Activated gamma-delta T cell treated with Interleukin-2 at 50 U/mL for 16 hours (primary cell): ENCODE results near the gene ANKRD23.
"Not testable (repeated sequence)": the region's sequence is repeated elsewhere in the genome, so short reads cannot be mapped to it uniquely, and the experiment has no call there.

Source experiments
- DNase-seq: peaks from one replicate; pipeline ENCODE4 v3.0.0-alpha.2; 2020

ANKRD23 gene

DNA sequence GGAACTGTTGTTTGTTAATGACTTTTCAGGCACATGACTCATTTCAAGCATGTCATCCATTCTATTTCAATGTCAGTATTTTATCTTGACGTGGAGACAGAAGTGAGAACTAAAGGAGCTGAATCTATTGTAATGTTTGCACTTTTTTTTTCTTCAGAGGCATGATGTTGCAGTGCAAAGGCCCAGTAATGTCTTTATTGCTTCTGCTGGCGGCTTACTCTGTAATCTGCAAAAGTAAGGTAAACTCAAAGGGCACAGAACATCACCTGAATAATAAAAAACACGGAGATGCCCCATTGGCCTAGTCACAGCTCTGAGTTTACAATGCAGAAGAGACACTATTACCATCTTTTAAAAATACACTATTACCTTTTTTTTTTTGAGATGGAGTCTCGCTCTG is 30.2 kb downstream of the ANKRD23 start:
- DNase-seq = no peak

DNA sequence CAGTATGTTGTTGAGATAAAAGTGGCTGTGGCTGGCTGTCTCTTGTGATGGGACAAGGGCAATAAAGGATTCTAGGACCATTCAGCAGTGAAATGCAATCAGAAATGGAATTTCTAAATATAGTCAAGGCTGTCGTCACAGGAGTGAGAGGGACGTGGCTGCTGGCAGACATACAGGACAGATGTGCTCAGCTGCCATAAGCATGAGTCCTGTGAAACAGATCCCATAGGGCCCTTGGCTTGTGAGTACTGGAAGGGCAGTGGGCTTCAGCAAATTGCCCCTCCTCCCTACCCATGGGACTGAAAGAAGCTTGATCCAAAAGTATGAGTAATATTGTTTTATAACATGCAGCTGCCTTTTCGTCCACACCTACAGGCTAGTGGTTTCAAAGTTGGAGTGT is 31.9 kb downstream of the ANKRD23 start:
- DNase-seq = no peak

DNA sequence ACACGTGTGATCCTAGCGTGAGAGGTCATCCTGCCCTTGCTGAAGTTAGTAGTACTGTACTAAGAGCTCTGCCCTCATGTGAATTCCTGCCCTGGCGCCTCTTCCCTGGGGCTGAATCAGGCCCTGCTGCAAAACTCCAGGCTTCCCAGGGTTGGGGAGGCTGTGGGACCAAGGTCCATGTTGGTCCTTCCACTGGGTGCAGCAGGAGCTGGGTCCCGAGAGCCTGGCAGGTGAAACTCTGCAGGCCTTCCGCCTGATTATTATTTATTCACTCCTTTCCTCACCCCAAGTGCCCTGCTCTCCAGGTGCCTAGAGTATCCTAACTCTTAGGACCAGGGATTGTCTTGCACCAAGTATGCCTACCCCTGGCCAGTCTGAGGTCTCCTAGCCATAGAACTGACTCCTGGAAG is 33.0 kb downstream of the ANKRD23 start:
- no peak for DNase-seq

DNA sequence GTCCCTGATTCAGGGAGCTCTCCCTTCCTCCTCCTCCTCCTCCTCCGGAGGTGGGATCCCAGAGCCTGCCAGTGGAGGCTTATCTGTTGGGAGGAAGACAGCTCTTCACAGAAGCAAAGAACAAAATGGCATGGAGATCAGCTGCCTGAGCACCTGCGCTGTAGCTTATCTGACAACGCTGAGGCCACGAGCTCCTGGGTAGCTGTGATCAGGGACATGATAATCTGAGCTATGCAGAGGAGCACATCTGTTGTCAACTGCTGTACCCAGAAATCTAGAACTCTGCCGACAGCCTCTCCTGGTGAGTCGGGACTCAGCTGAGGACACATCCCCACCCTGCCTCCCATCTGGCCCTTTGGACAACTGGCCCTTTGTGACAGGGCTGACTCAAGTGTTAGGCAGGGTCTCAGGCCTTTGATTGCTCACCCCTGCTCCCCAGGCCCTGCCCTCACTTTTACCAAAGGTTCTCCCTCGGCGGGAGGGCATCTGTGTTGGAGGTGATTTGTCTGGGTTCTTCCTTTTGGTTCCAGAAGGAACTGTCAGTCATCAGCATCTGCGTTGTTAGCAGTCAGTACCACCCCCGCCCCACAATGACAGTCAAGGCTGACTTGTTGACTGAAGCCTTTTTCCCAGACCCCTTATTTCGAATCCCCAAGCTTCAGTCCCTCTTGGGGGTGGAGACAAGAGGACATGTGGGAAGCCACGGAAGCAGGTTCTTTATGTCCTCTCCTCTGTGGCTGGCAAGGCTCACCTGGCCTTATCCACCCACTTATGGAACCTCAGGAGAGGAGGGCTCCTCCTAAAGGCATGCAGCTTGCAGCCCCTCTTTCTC is 33.7 kb downstream of the ANKRD23 start:
- no peak for DNase-seq

GRCh38 chr2:96809216-96809882 is 34.5 kb downstream of the ANKRD23 start:
- no peak for DNase-seq

DNA sequence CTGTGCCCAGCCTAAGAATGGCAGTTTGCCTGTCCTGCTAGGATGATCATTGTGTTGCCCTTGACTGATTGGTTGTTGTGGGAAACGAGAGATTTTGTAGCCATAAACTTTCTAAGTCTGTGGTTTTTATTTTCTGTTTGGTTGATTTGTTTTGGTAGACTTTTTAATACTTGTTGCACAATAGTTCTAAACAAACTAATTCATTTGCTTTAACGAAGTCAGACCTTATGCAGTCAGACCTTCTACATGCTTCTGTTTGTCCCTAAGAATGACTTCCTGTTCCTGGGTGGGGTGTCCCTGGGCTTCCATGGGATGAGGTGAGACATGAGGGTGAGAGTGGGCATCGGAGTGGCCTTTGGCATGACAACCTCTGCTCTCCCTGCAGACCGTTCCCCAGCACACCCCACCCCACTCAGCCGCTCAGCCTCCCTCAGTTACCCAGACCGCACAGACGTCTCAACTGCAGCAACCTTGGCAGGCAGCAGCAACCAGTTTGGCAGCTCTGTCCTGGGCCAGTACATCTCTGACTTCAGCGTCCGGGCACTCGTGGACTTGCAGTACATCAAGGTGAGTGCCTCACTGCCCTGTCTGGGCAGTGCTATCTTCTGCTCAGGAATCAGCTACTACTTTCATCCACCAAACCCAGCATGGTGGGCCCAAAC is 35.5 kb downstream of the ANKRD23 start:
- no peak for DNase-seq

- no peak for DNase-seq
Measured at GRCh38 chr2:96807127-96807471, 36.7 kb downstream of the ANKRD23 start.

GRCh38 chr2:96806468-96807126 is 37.2 kb downstream of the ANKRD23 start:
- DNase-seq = peak; percentile 64

DNA sequence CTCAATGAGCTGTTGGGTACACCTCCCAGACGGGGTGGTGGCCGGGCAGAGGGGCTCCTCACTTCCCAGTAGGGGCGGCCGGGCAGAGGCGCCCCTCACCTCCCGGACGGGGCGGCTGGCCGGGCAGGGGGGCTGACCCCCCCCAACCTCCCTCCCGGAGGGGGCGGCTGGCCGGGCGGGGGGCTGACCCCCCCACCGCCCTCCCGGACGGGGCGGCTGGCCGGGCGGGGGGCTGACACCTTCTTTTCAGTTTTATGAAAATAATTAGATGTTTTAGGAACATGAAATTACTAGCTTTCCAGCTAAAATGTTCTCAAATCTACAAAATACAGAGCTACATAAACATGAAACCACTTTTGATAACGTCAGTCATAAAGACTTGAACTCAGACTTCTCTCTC is 37.9 kb downstream of the ANKRD23 start:
- not testable (repeated sequence) for DNase-seq

GRCh38 chr2:96804986-96805385 is 38.8 kb downstream of the ANKRD23 start:
- no peak for DNase-seq

GRCh38 chr2:96802721-96803120 is 41.1 kb downstream of the ANKRD23 start:
- DNase-seq = no peak

GRCh38 chr2:96801786-96802595 is 41.8 kb downstream of the ANKRD23 start:
- DNase-seq = no peak

GRCh38 chr2:96801005-96801785 is 42.6 kb downstream of the ANKRD23 start:
- peak; percentile 73 for DNase-seq

DNA sequence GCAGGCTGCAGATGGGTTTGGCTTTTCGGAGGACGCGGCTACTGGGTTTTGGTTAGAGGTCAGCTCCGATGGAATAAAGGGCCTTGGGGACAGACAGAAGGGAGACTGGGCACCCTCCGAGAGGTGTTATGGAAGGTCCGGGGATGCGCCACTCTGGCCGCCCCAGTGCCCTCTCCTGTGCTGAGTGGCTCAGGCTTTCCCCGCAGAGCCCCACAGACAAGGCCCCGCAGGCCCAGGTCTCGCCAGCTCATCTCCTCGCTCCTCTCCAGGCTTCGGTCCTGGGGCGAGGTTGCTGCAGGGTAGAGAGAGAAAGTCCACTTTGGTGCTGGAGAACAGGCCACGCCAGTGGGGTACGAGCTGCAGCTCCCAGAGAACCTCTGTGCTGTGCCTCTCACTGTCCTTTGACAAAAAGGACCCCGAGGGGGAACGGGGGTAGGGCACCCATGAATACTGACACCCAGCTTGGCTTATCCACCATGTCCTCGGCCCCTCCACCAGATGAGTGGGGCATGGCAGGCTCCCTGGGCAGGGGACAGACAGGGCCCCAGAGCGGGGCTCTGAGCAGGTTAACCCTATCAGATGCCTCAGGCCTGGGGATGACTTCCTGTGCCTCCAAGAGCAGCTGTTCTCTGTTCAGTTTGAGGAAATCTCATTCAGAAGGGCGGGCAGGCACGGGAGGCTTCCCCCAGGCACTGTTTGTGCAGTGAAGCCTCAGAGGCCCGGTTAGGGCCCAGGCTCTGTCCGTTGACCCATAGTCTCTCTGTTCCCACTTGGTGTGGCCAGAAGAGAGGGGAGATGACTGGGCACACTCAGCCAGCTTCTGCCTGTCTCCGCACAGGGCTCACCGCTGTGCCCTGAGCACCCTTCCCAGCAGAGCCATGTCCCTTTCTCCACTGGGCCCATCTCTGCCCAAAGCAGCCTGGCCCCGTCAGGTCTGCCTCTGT is 43.5 kb downstream of the ANKRD23 start:
- no peak for DNase-seq

GRCh38 chr2:96799623-96799935 is 44.2 kb downstream of the ANKRD23 start:
- DNase-seq = no peak

DNA sequence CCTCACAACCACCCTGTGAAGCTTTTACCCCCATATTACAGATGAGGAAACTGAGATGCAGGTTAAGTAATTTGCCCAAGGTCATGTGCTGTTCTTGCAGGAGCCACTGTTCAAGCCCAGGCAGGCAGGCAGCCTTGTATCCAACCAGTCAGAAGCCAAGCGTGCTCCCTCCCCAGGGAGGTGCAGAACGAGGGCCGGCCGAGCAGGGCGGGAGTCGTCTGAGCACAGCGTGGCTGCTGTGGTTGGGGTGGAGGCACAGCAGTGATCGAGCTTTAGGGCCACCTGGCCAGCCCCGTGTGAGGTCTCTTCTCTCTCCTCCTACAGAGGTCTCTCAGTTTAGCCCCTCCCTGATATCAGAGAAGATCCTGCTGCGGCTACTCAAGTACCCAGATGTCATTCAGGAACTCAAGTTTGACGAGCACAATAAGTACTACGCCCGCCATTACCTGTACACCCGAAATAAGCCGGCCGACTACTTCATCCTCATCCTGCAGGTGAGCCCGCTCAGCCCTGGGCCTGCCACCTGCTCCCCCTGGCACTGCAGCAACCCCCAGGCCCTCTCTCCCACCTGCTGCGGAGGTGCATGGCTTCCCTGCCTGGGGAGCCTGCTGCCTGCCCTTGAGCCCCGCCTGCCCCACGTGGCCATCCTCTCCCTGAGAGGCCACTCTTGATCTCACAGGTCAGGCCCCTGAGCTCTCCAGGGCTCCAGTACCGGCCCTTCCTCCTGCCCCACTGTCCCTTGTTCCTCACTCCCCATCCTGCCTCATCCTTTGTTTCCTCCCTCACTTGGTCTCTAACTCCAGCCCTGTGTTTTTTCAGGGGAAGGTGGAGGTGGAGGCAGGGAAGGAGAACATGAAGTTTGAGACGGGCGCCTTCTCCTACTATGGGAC is 44.8 kb downstream of the ANKRD23 start:
- no peak for DNase-seq

DNA sequence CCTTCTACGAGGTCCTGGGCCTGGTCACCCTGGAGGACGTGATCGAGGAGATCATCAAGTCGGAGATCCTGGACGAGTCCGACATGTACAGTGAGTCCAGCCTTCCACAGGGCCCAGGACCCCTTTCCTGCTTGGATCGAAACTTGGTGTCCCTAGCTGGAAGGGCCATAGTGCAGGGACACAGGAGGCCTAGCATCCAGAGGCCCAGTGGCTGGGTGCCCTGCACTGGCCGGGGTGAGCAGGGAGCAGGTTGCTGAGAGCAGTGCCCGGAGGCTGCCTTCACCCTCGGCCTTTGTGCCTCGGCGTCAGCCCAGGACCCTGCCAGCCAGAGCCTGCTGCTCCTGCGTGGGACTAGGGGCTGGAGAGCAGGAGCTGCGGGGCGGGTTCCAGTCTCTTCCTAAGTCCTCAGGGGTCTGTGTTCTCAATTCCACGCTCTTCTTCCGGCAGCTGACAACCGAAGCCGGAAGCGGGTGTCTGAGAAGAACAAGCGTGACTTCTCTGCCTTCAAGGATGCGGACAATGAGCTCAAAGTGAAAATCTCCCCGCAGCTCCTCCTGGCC is 46.7 kb downstream of the ANKRD23 start:
- no peak for DNase-seq

GRCh38 chr2:96796497-96796896 is 47.3 kb downstream of the ANKRD23 start:
- not testable (repeated sequence) for DNase-seq

DNA sequence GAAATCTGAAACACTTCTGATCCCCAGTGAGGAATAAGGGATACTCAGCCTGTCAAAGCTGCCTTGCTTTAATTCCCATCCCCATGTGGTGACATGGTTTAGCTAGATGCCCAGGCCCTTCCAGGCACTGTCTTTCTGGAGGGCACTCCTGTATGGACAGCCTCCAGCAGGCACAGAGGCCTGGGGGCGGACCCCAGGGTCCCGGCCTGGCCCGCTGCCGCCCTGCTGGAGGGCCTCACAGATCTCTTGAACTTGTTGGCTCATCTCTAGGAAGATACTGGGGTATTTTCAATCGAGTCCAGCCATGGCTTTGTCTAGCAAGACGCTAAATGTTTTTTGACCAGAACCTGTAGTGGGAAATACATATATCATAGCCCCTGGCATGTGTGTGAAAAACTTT is 48.7 kb downstream of the ANKRD23 start:
- DNase-seq = no peak
